HK-2 (cell line): ENCODE measurements around the gene SHLD2.
A peak's percentile ranks its signal among the peaks of the same experiment; 100 is the strongest.
"Not testable (repeated sequence)": the region's sequence is repeated elsewhere in the genome, so short reads cannot be mapped to it uniquely, and the experiment has no call there.

Experiments
- DNase-seq: peaks from one replicate; pipeline ENCODE4 v3.0.0-alpha.2; 2018; ENCODE audit not compliant: unreplicated experiment

Gene SHLD2

DNA sequence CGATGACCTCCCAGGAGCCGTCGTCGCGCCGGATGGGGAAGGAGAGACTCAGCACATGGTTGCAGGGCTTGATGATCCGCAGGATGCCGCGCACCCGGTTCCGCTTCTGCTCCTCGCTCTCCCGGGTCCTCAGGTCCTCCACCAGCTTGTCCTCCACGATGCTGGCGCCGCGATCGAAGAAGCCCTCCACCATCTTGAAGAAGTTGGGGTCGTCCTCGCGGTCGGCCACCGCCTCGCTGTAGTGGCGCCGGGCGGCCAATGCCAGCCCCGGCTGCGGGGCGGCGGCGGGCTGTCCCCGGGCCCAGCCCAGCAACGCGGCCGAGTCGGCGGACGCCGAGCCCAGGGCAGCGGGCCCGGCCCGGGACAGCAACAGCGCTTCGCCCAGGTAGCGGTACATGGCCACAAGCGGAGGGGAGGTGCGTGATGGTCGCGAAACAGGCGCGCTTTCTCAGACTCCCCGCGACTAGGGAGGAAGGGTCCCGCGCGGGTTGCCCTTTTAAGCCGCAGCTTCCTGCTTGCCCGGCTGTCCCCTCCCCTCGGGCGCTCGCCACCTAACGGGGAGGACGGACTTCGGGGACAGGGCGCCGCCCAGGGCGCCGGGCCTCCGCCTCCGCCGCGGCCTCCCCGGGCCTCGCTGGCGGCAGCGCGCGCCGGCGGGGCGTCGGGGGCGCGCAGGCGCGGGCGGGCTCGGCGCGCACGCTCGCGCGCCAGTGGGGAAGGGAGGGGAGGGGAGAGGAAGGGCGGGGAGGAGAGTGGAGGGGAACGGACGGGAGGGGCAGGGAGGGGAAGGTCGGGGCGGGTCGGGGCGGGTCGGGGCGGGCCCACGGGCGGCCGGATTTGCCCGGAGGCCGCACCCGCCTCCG is at the start of gene SHLD2, which contains the start of gene GLUD1:
SHLD2 (plus strand) TSS at position 834 of the 863 bp plus-strand sequence. CDS start 56,149 bp downstream, outside the sequence.
GLUD1 (minus strand) TSS at position 471 of the 863 bp plus-strand sequence; CDS start at position 397, 74 bp downstream.
- DNase-seq, result peak; percentile 93

GRCh38 chr10:87045434-87045938 is 49.5 kb upstream of the SHLD2 start:
- no peak for DNase-seq

GRCh38 chr10:87053111-87053510 is 41.9 kb upstream of the SHLD2 start:
- DNase-seq, result no peak

- DNase-seq, result no peak
Observed at GRCh38 chr10:87053577-87054181, 41.3 kb upstream of the SHLD2 start.

GRCh38 chr10:87054373-87055295 is 40.4 kb upstream of the SHLD2 start:
- no peak for DNase-seq

GRCh38 chr10:87058171-87058570 is 36.8 kb upstream of the SHLD2 start:
- no peak for DNase-seq

DNA sequence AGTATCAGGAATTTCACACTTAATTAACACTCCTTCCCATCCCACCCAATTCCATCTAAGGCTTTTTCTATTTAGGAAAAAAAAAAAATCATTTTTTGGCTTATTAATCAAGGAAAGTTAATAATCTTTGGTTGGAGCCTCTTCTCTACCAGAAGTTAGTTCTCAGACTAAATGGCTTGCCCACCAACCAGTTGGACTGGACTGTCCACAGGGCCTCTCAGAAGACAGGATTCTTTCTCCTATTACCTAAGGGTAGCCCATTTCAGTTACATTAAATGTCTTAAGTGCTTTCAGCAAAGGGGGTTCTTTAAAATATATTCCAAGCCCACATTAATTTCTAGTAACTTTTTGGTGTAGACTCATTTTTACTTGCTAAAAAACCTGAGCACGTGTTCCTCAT is 35.6 kb upstream of the SHLD2 start:
- no peak for DNase-seq

GRCh38 chr10:87060280-87060928 is 34.6 kb upstream of the SHLD2 start:
- DNase-seq, result no peak

DNA sequence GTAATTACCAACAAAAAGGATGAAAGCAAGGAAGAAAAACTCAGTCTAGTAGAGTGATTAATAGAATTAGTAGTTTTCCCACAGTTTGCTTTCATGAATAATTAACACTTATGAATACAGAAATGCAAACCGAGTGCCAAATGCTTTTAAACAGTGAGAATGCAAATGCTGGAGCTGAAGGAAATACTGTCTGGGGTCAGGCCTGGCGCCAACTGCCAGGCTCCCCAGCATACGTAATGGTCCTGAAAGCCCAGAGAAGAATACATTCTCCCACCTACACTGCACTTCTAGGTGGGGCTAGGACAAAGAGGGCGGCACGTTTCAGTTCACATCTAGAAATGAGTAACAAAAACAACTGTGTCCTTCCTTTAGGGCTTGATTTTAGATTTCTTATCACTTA is 30.4 kb upstream of the SHLD2 start:
- DNase-seq, result no peak

- no peak for DNase-seq
Observed at GRCh38 chr10:87066178-87066577, 28.8 kb upstream of the SHLD2 start.

- no peak for DNase-seq
Observed at GRCh38 chr10:87066865-87067264, 28.1 kb upstream of the SHLD2 start.

DNA sequence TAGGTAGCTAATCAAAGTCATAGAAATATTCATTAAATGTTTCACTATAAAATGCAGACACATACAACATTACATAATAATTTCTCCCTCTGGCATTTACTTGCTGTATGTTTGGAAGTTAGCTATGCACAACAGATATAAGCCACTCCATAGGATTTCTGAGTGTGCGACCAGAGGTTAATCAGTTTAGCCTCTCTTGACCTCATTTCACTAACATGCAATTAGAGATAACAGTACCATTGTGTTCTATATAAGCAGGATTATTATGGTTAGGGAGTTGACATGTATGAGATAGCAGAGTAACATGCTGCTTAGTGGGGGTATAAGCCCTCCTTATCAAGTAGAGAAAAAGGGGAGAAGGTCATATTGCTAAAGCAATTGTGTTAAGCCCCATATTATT is 26.7 kb upstream of the SHLD2 start:
- no peak for DNase-seq

DNA sequence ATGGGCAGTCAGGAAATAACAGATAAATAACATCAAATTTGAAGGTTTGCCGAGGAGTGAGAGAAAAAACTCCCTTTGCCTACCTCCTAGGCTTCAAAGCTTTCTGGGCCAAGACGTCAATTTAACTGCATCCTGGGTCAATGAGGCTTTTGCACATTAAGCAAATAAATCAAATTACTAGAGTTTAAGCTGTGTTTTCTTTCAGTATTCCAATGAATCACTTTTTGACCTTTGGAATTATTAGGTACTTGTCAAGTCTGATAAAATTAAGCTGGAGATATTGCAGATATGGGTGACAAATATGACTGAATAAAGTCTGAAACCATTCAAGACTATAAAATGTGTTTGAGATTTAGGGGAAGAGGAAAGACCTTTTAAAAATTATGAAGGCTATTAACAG is 22.6 kb upstream of the SHLD2 start:
- DNase-seq, result no peak

DNA sequence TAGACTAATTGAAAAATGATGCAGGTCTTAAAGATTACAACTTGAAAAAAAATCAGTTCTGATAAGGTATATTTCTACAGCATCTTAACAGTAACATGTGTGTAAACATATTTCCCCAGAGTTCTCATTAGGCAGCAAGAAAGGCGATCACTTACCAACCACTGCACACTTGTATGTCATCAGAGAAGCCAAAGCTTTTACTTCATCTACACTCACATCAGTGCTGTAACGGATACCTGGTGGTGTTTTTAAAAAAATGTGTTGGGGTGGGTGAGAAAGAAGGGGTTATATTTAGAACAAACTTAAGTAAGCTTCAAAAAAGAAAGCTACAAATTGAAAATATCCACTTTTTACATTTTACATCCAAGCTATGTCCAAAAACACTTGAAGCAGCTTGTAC is 18.6 kb upstream of the SHLD2 start:
- not testable (repeated sequence) for DNase-seq

DNA sequence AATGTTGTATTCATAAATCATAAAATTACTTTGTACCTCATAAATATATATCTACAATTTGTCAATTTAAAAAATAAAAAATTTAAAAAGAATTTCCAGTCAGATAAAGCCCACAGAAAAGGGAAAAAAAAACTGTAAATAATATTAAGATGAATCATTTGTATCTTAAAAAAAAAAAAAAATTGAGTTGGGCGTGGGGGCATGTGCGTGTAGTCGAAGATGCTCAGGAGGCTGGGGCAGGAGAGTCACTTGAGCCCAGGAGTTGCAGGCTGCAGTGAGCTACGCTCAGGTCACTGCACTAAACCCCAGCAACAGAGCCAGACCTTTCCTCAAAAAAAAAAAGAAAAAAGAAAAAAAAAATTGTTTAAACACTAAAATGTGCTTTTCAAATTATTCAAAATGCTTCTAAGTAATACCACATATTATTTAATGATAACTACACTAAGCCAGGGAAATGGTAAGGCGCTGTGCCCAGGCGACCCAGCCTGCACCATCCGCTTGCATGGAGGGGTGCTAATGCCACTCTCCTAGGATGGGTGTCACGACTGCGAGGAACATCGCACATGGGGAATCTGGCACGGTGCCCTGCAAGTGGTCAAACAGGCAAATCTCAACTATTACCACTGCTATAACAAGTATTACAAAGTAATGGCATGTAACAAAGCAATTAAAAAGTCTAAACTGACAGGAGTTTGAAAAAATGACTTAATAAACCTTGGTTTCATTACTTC is 15.7 kb upstream of the SHLD2 start:
- no peak for DNase-seq

GRCh38 chr10:87080621-87081020 is 14.4 kb upstream of the SHLD2 start:
- DNase-seq, result not testable (repeated sequence)

DNA sequence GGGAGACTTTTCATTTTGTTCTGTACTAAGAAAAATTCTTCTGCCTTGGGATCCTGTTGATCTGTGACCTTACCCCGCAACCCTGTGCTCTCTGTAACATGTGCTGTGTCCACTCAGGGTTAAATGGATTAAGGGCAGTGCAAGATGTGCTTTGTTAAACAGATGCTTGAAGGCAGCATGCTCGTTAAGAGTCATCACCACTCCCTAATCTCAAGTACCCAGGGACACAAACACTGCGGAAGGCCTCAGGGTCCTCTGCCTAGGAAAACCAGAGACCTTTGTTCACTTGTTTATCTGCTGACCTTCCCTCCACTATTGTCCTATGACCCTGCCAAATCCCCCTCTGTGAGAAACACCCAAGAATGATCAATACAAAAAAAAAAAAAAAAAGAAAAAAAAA is 13.4 kb upstream of the SHLD2 start:
- not testable (repeated sequence) for DNase-seq

GRCh38 chr10:87082219-87082618 is 12.8 kb upstream of the SHLD2 start:
- DNase-seq, result peak; percentile 7

- DNase-seq, result not testable (repeated sequence)
Observed at GRCh38 chr10:87083576-87084290, 11.3 kb upstream of the SHLD2 start.

GRCh38 chr10:87084291-87084782 is 10.7 kb upstream of the SHLD2 start:
- DNase-seq, result not testable (repeated sequence)
